Measurements from ENCODE around the gene PNLIPRP2.

PNLIPRP2 gene

GRCh38 chr10:116659049-116659670 lies 38.4 kb downstream of the PNLIPRP2 start:
- Histone ChIP-seq H3K27ac (ENCODE audit: extremely low read depth, low read depth, low read length) (no peak overlapping the region), H3K4me3 (ENCODE audit: low read depth, low read length) (no peak overlapping the region), H3K4me1 (ENCODE audit: control insufficient read depth, insufficient read depth, low read length) (0 out of 2 replicates have a peak, but pooled peaks cover 3% of the 10 kb centered on the region), H3K36me3 (ENCODE audit: control insufficient read depth in 2 of 2, insufficient read depth in 1 of 2, low read length in 2 of 2) (peaks cover 0 to 10% of the 10 kb centered on the region in 2 experiments; a peak in 1 of 3 replicates), H3K9me3 (ENCODE audit: control insufficient read depth, insufficient read depth, low read depth, low read length) (no peaks in the 10 kb centered on the region)
- ChIA-PET CTCF (interaction anchor here (0.6 to 0.7 kb wide), 2 partner anchors 32 to 52 kb away, joined by 4 to 10 read pairs; no protein-coding TSS in a partner anchor), POLR2A (no interaction called here)
- TF ChIP-seq ZBTB7A (tag by site-specific recombination; IDR thresholded peaks at IDR 0.05; ENCODE audit: low read depth) (no peak), ZNF530 (tag by site-specific recombination; IDR thresholded peaks at IDR 0.05; ENCODE audit: low read depth) (no peak), ZNF169 (tag by site-specific recombination; IDR thresholded peaks at IDR 0.05) (no peak), ZSCAN30 (tag by site-specific recombination; IDR thresholded peaks at IDR 0.05) (no peak), ZNF350 (tag by site-specific recombination; IDR thresholded peaks at IDR 0.05) (no peak), KLF10 (tag by site-specific recombination; IDR thresholded peaks at IDR 0.05) (no peak), HOXD13 (CRISPR knock-in tag; IDR thresholded peaks at IDR 0.05; ENCODE audit: borderline replicate concordance) (no peak), ZNF37A (tag by site-specific recombination; IDR thresholded peaks at IDR 0.05) (no peak), KLF8 (tag by site-specific recombination; IDR thresholded peaks at IDR 0.05) (no peak)
- TF ChIP-seq, protein P1, sequence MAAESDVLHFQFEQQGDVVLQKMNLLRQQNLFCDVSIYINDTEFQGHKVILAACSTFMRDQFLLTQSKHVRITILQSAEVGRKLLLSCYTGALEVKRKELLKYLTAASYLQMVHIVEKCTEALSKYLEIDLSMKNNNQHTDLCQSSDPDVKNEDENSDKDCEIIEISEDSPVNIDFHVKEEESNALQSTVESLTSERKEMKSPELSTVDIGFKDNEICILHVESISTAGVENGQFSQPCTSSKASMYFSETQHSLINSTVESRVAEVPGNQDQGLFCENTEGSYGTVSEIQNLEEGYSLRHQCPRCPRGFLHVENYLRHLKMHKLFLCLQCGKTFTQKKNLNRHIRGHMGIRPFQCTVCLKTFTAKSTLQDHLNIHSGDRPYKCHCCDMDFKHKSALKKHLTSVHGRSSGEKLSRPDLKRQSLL (tag by site-specific recombination; IDR thresholded peaks at IDR 0.05): no peak

- Histone ChIP-seq H3K36me3 (ENCODE audit: control insufficient read depth in 2 of 2, insufficient read depth in 1 of 2, low read length in 2 of 2) (peaks cover 0 to 22% of the 10 kb centered on the region in 2 experiments; a peak in 1 of 3 replicates), H3K4me1 (ENCODE audit: control insufficient read depth, insufficient read depth, low read length) (no peaks in the 10 kb centered on the region), H3K27ac (ENCODE audit: extremely low read depth, low read depth, low read length) (no peak overlapping the region), H3K4me3 (ENCODE audit: low read depth, low read length) (no peak overlapping the region), H3K9me3 (ENCODE audit: control insufficient read depth, insufficient read depth, low read depth, low read length) (no peaks in the 10 kb centered on the region)
- TF ChIP-seq ZNF2 (tag by site-specific recombination; IDR thresholded peaks at IDR 0.05): no peak
- TF ChIP-seq YY1 (tag by site-specific recombination; IDR thresholded peaks at IDR 0.05): no peak
- no peak for TF ChIP-seq ZNF623 (tag by site-specific recombination; IDR thresholded peaks at IDR 0.05)
- TF ChIP-seq ZNF366 (tag by site-specific recombination; conservative IDR thresholded peaks at IDR 0.05): no peak
- CTCF ChIA-PET: interaction anchor here (0.6 to 0.7 kb wide), 2 partner anchors 21 to 104 kb away, joined by 3 to 4 read pairs; no protein-coding TSS in a partner anchor
- POLR2A ChIA-PET: interaction anchor here (1.7 kb wide), 1 partner anchor 82 kb away, joined by 3 read pairs; the partner anchor contains the start of gene HSPA12A
Observed at GRCh38 chr10:116660860-116661259, 40.1 kb downstream of the PNLIPRP2 start.

- ChIA-PET CTCF (interaction anchor here (0.7 to 1.4 kb wide), 2 partner anchors 119 to 125 kb away, joined by 5 read pairs; no protein-coding TSS in a partner anchor), POLR2A (no interaction called here)
- no peak overlapping the region for H3K4me3 ChIP-seq (ENCODE audit: low read depth, low read length)
- no peaks in the 10 kb centered on the region for H3K9me3 ChIP-seq (ENCODE audit: control insufficient read depth, insufficient read depth, low read depth, low read length)
- H3K4me1 ChIP-seq (ENCODE audit: control insufficient read depth, insufficient read depth, low read length): no peaks in the 10 kb centered on the region
- H3K27ac ChIP-seq (ENCODE audit: extremely low read depth, low read depth, low read length): no peak overlapping the region
- peaks cover 0 to 37% of the 10 kb centered on the region in 2 experiments; a peak in 1 of 3 replicates for H3K36me3 ChIP-seq (ENCODE audit: control insufficient read depth in 2 of 2, insufficient read depth in 1 of 2, low read length in 2 of 2)
- no peak for TF ChIP-seq ZFHX2 (tag by site-specific recombination; conservative IDR thresholded peaks at IDR 0.05)
- TF ChIP-seq PRDM1 (tag by site-specific recombination; IDR thresholded peaks at IDR 0.05): no peak
- TF ChIP-seq ZNF629 (tag by site-specific recombination; IDR thresholded peaks at IDR 0.05): no peak
- no peak for TF ChIP-seq OVOL3 (tag by site-specific recombination; IDR thresholded peaks at IDR 0.05)
- no peak for TF ChIP-seq ZNF404 (tag by site-specific recombination; IDR thresholded peaks at IDR 0.05)
- TF ChIP-seq ZNF623 (tag by site-specific recombination; IDR thresholded peaks at IDR 0.05): no peak
- TF ChIP-seq, protein P2, sequence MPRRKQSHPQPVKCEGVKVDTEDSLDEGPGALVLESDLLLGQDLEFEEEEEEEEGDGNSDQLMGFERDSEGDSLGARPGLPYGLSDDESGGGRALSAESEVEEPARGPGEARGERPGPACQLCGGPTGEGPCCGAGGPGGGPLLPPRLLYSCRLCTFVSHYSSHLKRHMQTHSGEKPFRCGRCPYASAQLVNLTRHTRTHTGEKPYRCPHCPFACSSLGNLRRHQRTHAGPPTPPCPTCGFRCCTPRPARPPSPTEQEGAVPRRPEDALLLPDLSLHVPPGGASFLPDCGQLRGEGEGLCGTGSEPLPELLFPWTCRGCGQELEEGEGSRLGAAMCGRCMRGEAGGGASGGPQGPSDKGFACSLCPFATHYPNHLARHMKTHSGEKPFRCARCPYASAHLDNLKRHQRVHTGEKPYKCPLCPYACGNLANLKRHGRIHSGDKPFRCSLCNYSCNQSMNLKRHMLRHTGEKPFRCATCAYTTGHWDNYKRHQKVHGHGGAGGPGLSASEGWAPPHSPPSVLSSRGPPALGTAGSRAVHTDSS (tag by site-specific recombination; IDR thresholded peaks at IDR 0.05): no peak
- no peak for TF ChIP-seq ZNF302 (tag by site-specific recombination; IDR thresholded peaks at IDR 0.05; ENCODE audit: low read depth)
- TF ChIP-seq ZFP69B (tag by site-specific recombination; IDR thresholded peaks at IDR 0.05): no peak
- no peak for TF ChIP-seq ZFP37 (tag by site-specific recombination; IDR thresholded peaks at IDR 0.05)
- no peak for TF ChIP-seq ZNF280C (tag by site-specific recombination; IDR thresholded peaks at IDR 0.05)
- TF ChIP-seq BCL11A (tag by site-specific recombination; IDR thresholded peaks at IDR 0.05; ENCODE audit: low read depth): no peak
- TF ChIP-seq RBAK (tag by site-specific recombination; IDR thresholded peaks at IDR 0.05): no peak
- TF ChIP-seq, protein P3, sequence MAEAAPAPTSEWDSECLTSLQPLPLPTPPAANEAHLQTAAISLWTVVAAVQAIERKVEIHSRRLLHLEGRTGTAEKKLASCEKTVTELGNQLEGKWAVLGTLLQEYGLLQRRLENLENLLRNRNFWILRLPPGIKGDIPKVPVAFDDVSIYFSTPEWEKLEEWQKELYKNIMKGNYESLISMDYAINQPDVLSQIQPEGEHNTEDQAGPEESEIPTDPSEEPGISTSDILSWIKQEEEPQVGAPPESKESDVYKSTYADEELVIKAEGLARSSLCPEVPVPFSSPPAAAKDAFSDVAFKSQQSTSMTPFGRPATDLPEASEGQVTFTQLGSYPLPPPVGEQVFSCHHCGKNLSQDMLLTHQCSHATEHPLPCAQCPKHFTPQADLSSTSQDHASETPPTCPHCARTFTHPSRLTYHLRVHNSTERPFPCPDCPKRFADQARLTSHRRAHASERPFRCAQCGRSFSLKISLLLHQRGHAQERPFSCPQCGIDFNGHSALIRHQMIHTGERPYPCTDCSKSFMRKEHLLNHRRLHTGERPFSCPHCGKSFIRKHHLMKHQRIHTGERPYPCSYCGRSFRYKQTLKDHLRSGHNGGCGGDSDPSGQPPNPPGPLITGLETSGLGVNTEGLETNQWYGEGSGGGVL (tag by site-specific recombination; IDR thresholded peaks at IDR 0.05): no peak
Observed at GRCh38 chr10:116663342-116663741, 42.6 kb downstream of the PNLIPRP2 start.

Measured in HEK293 (cell line).